Psoas muscle (tissue), 8 donors: ENCODE data around the gene GAS5. TPM values are rescaled to one million over a fixed set of nuclear protein-coding genes. Genes with fewer than 3 reads are reported as not detected.

Experiments
- ATAC-seq, 4 donors: fragments of 200-7000 bp; cut with Tn5 transposase; one replicate each; pipeline ENCODE4 v1.9.1; 2020; ENCODE audit warnings: moderate library complexity in 3 of 4, mild to moderate bottlenecking in 2 of 4
- DNase-seq, 2 donors: peaks; one replicate each; pipeline ENCODE4 v3.0.0-alpha.2; 2020
- H3K27ac ChIP-seq: fragments of 200-600 bp; one replicate; pipeline ENCODE4 v1.8.0; 2022
- H3K27me3 ChIP-seq, 3 donors: fragments of 200-600 bp in 1 of 3; one replicate each; pipeline versions ENCODE4 v1.6.1 to v1.8.0; 2013 to 2022; ENCODE audit warnings: low read length in 2 of 3, mild to moderate bottlenecking in 2 of 3, moderate library complexity in 1 of 3; ENCODE audit not compliant: insufficient read depth in 3 of 3
- H3K36me3 ChIP-seq, 2 donors: fragments of 200-600 bp in 1 of 2; one replicate each; pipeline versions ENCODE4 v1.6.1 to v1.8.0; 2013 to 2022; ENCODE audit warnings: low read depth in 1 of 2, mild to moderate bottlenecking in 1 of 2, moderate library complexity in 1 of 2; ENCODE audit not compliant: insufficient read depth in 1 of 2
- H3K4me1 ChIP-seq: fragments of 200-600 bp; one replicate; pipeline ENCODE4 v1.8.0; 2022
- H3K4me3 ChIP-seq: fragments of 200-600 bp; one replicate; pipeline ENCODE4 v1.8.0; 2022; ENCODE audit warnings: mild to moderate bottlenecking
- H3K9me3 ChIP-seq: fragments of 200-600 bp; one replicate; pipeline ENCODE4 v1.8.0; 2022
- WGBS, 3 donors: extraction: QIAGEN DNeasy Blood & Tissue Kit; methylation state at CpG; one replicate each; pipeline versions ENCODE4 v1.1.6 to v1.1.7; 2013; 5-methylcytosine and 5-hydroxymethylcytosine counted together
- intact Hi-C, 2 donors: fragments of 100-400 bp; cut with DNase I; formaldehyde crosslinking; loops; one replicate each; pipeline versions ENCODE4 v1.11.0 to v1.14.2; 2022
- polyA plus RNA-seq, 3 donors: library from polyadenylated mRNA; stranded (reverse); fragments of 200-250 nt; gene quantifications; one replicate each; pipeline ENCODE4 v1.2.3, GENCODE V29; 2013
- total RNA-seq, 4 donors: library from RNA; stranded (reverse); fragmentation: NEBNext Ultra II Directional in 2 of 4; extraction: Animal tissue kit (Norgen Biotek cat#: 25700) in 2 of 4; gene quantifications; one replicate each; pipeline versions ENCODE4 v1.2.1 to v1.2.4, GENCODE V29; 2021 to 2023
- TF ChIP-seq, protein P1 (sequence below): fragments of 200-600 bp; IDR thresholded peaks from one replicate; pipeline ENCODE4 v1.8.0; 2022; ENCODE audit warnings: antibody characterized with exemption
- donor health status: healthy with polysubstance abuse.
- donor health status: DM: no; HTN: no; CAD: no; lungs with moderate emphysema.
- donor health status: Bipolar disorder and iron deficiency.
- donor health status: healthy.
- donor health status: DM: yes; HTN: yes; CAD: no.
- donor health status: DM: no; HTN: no; CAD: no.
- donor health status: DM: no; HTN: no; CAD: no.
- donor health status: DM: yes; HTN: yes; CAD: no.

Gene GAS5
- total and polyA plus RNA-seq, 7 donors = 70.0 to 222 (median 118) TPM

DNA sequence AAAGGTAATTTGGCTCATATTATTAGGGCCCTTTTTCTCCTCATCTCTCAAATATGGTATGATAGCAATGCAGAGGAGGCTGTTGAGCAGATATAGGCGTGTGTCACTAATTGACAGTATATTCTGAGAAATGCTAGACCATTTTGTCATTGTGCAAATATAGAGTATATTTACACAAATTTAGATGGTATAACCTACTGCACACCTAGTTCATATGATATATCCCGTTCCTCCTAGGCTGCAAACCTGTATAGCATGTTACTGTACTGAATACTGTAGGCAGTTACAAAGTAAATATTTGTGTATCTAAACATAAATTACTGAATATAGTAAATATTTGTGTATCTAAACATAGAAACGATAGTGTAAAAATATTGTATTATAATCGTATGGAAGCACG lies 8.9 kb upstream of the GAS5 start:
- Histone ChIP-seq H3K27ac (no peak overlapping the region), H3K4me1 (no peaks in the 10 kb centered on the region), H3K9me3 (no peaks in the 10 kb centered on the region), H3K36me3 (peaks cover 4 to 74% of the 10 kb centered on the region in 2 donors), H3K4me3 (no peak overlapping the region), H3K27me3 (no peaks in the 10 kb centered on the region)
- intact Hi-C loops = no loop called here
- TF ChIP-seq, protein P1, sequence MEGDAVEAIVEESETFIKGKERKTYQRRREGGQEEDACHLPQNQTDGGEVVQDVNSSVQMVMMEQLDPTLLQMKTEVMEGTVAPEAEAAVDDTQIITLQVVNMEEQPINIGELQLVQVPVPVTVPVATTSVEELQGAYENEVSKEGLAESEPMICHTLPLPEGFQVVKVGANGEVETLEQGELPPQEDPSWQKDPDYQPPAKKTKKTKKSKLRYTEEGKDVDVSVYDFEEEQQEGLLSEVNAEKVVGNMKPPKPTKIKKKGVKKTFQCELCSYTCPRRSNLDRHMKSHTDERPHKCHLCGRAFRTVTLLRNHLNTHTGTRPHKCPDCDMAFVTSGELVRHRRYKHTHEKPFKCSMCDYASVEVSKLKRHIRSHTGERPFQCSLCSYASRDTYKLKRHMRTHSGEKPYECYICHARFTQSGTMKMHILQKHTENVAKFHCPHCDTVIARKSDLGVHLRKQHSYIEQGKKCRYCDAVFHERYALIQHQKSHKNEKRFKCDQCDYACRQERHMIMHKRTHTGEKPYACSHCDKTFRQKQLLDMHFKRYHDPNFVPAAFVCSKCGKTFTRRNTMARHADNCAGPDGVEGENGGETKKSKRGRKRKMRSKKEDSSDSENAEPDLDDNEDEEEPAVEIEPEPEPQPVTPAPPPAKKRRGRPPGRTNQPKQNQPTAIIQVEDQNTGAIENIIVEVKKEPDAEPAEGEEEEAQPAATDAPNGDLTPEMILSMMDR = no peak
- WGBS, 3 donors = 93 to 96% (median 94%) methylated on average over 5 of the region's 5 CpGs
- DNase-seq = no peak
- no peak for ATAC-seq

DNA sequence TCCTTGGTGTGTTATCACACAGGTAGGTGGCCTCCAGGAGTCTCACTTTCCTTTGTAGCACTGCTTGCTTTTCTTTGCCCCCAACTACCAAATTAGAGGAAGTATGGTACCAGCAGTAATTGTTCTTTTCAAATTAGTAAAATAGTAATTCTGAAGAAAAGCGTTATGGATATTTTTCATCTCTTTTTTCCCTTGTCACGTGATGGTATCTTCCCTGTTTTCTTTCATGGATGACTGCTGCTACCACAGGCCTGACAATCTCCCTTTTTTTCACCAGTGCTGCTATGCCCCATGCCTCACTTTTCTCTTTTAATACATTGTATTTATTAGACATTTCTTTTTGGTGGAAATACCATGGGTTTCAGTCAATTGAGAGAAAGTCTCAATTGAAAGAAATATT lies 3.7 kb upstream of the GAS5 start:
- TF ChIP-seq, protein P1 = no peak
- no peak overlapping the region for H3K27ac ChIP-seq
- peaks cover 6 to 65% of the 10 kb centered on the region in 2 donors for H3K36me3 ChIP-seq
- no peaks in the 10 kb centered on the region for H3K9me3 ChIP-seq
- H3K27me3 ChIP-seq = no peaks in the 10 kb centered on the region
- no peak overlapping the region for H3K4me3 ChIP-seq
- intact Hi-C loops = no loop called here
- DNase-seq (no peak), ATAC-seq (no peak)
- peaks cover 12% of the 10 kb centered on the region for H3K4me1 ChIP-seq
- WGBS, 3 donors = 62 to 89% (median 88%) methylated on average over 2 of the region's 2 CpGs

DNA sequence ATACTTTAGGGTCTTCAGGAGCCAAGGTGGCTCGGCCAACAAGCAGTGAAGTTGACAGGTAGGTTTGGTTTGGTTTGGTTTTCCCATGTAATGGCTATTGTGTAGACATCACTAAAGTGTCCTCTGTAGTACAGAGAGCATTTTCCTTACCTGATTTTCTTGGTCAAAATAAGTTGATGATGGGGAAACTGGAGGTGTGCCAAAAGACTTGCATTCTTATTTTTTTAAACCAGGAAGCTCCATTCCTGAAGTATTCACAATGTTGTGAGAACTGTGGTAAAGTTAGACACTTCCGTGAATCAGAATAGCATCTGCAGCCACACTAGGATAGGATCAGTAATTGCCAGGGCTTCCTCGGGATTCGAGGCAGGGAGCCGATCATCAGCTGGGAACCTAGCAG lies 3.3 kb upstream of the GAS5 start:
- no peak overlapping the region for H3K4me3 ChIP-seq
- peaks cover 6 to 65% of the 10 kb centered on the region in 2 donors for H3K36me3 ChIP-seq
- ATAC-seq (no peak), DNase-seq (no peak)
- peaks cover 15% of the 10 kb centered on the region for H3K4me1 ChIP-seq
- 76 to 81% (median 78%) methylated on average over 5 of the region's 5 CpGs for WGBS, 3 donors
- no peaks in the 10 kb centered on the region for H3K27me3 ChIP-seq
- TF ChIP-seq, protein P1 = no peak
- no peaks in the 10 kb centered on the region for H3K9me3 ChIP-seq
- intact Hi-C loops = no loop called here
- no peak overlapping the region for H3K27ac ChIP-seq

DNA sequence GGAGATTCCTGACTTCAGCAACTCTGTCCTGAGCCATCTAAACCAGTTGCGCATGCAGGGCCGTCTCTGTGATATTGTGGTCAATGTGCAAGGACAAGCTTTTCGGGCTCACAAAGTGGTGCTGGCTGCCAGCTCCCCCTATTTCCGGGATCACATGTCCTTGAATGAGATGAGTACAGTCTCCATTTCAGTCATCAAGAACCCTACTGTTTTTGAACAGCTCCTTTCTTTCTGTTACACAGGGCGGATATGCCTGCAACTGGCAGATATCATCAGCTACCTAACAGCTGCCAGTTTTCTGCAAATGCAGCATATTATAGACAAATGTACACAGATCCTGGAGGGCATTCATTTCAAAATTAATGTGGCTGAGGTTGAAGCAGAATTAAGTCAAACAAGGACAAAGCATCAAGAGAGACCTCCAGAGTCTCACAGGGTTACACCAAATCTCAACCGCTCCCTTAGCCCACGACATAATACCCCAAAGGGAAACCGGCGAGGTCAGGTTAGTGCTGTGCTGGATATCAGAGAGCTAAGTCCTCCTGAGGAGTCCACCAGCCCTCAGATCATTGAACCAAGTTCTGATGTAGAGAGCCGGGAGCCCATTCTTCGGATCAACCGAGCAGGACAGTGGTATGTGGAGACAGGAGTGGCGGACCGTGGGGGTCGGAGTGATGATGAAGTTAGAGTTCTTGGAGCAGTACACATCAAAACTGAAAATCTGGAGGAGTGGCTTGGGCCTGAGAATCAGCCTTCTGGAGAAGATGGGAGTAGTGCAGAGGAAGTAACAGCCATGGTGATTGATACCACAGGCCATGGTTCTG lies 2.7 kb upstream of the GAS5 start:
- intact Hi-C loops = no loop called here
- no peaks in the 10 kb centered on the region for H3K9me3 ChIP-seq
- peaks cover 21% of the 10 kb centered on the region for H3K4me1 ChIP-seq
- H3K27me3 ChIP-seq = no peaks in the 10 kb centered on the region
- H3K27ac ChIP-seq = no peak overlapping the region
- DNase-seq (no peak), ATAC-seq (no peak)
- no peak overlapping the region for H3K4me3 ChIP-seq
- TF ChIP-seq, protein P1 = no peak
- H3K36me3 ChIP-seq = peaks cover 6 to 65% of the 10 kb centered on the region in 2 donors
- WGBS, 3 donors = 71 to 84% (median 75%) methylated on average over 15 of the region's 15 CpGs
